Endothelial cell of umbilical vein (primary cell): ENCODE data around the gene OR9A4.

Experiments used
- EZH2 ChIP-seq: IDR thresholded peaks from 2 replicates; pipeline ENCODE4 v1.6.1; 2012; ENCODE audit warnings: borderline replicate concordance, low read depth, mild to moderate bottlenecking, moderate library complexity, low read length, inconsistent platforms; ENCODE audit not compliant: severe bottlenecking
- MAX ChIP-seq: IDR thresholded peaks from 2 replicates; pipeline ENCODE4 v1.6.1; 2011; ENCODE audit not compliant: insufficient read depth, insufficient read length
- MYC ChIP-seq: IDR thresholded peaks from one replicate; pipeline ENCODE4 v1.6.1; 2011; ENCODE audit warnings: mild to moderate bottlenecking, low read depth, low read length
- POLR2A ChIP-seq: IDR thresholded peaks from 2 replicates; pipeline ENCODE4 v1.6.1; 2012; ENCODE audit warnings: low read depth, mild to moderate bottlenecking, control low read depth, low read length
- POLR2AphosphoS5 ChIP-seq: IDR thresholded peaks from 2 replicates; pipeline ENCODE4 v1.6.1; 2012; ENCODE audit warnings: low read depth, mild to moderate bottlenecking, control low read depth, low read length, moderate library complexity; ENCODE audit not compliant: insufficient read depth
- TF ChIP-seq, protein P1 (sequence below), 2 donors: IDR thresholded peaks; 1 replicate in 1 of 2; 2 replicates in 1 of 2; pipeline ENCODE4 v1.5.1; 2011; ENCODE audit warnings: low read length in 2 of 2, mild to moderate bottlenecking in 2 of 2, moderate library complexity in 2 of 2, control low read depth in 1 of 2, inconsistent platforms in 1 of 2, low read depth in 1 of 2; ENCODE audit not compliant: insufficient read depth in 1 of 2; ENCODE audit errors: extremely low read depth in 1 of 2

DNA sequence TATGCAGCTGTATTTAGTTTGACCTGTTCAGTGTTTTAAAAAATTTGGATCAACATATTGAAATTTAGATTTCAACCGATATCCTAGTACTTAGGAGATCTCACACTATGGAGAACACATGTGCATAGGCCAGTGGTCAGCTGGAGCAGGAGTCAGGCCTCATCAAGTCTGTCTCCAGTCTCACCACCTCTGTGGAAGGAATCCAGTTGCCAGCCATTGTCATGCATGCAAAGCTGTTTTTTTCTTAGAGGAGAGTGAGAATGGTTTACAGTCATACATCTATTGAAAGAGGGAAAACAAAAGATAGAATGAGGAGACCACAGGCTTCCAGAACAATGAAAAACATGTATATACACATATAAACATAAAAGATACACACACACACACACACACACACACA, 38.1 kb downstream of the OR9A4 start:
- TF ChIP-seq POLR2A (no peak), POLR2AphosphoS5 (no peak), MAX (no peak), MYC (no peak), EZH2 (no peak)
- TF ChIP-seq, protein P1, sequence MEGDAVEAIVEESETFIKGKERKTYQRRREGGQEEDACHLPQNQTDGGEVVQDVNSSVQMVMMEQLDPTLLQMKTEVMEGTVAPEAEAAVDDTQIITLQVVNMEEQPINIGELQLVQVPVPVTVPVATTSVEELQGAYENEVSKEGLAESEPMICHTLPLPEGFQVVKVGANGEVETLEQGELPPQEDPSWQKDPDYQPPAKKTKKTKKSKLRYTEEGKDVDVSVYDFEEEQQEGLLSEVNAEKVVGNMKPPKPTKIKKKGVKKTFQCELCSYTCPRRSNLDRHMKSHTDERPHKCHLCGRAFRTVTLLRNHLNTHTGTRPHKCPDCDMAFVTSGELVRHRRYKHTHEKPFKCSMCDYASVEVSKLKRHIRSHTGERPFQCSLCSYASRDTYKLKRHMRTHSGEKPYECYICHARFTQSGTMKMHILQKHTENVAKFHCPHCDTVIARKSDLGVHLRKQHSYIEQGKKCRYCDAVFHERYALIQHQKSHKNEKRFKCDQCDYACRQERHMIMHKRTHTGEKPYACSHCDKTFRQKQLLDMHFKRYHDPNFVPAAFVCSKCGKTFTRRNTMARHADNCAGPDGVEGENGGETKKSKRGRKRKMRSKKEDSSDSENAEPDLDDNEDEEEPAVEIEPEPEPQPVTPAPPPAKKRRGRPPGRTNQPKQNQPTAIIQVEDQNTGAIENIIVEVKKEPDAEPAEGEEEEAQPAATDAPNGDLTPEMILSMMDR (IDR thresholded peaks at IDR 0.05; ENCODE audit: extremely low read depth in 1 of 2, insufficient read depth in 1 of 2, low read depth in 1 of 2, low read length in 2 of 2) = no peak
